Pancreas (tissue), 10 donors: ENCODE measurements around the gene ATP6V0E1. TPM values are rescaled to one million over a fixed set of nuclear protein-coding genes. Genes with fewer than 3 reads are reported as not detected.

Experiments
- ATAC-seq, 4 donors: fragments of 200-7000 bp; cut with Tn5 transposase; one replicate each; pipeline versions ENCODE4 v1.8.0 to v1.9.1; 2020; ENCODE audit warnings: mild to moderate bottlenecking in 4 of 4, moderate library complexity in 4 of 4
- DNase-seq, 6 donors: peaks; one replicate each; pipeline ENCODE4 v3.0.0-alpha.2; 2020
- FAIRE-seq: peaks from 2 replicates; lab custom pipeline; 2012; peaks lifted over from hg19 to GRCh38; lab: Jason Lieb, UNC
- H3K27ac ChIP-seq, 4 donors: fragments of 200-600 bp; sonication (generic); 1 replicate in 3 of 4; 2 replicates in 1 of 4; pipeline versions ENCODE4 v1.5.0 to v1.8.0; 2020
- H3K27me3 ChIP-seq, 4 donors: fragments of 200-600 bp; one replicate each; pipeline ENCODE4 v1.8.0; 2021
- H3K36me3 ChIP-seq, 3 donors: fragments of 200-600 bp; sonication (generic) in 1 of 3; one replicate each; pipeline versions ENCODE4 v1.5.0 to v1.8.0; 2020 to 2021
- H3K4me1 ChIP-seq, 3 donors: fragments of 200-600 bp; one replicate each; pipeline ENCODE4 v1.8.0; 2021
- H3K4me3 ChIP-seq, 4 donors: fragments of 200-600 bp; sonication (generic) in 2 of 4; one replicate each; pipeline versions ENCODE4 v1.5.0 to v1.8.0; 2020 to 2021
- H3K9me3 ChIP-seq, 4 donors: fragments of 200-600 bp; one replicate each; pipeline ENCODE4 v1.8.0; 2021
- WGBS, 2 donors: extraction: QIAGEN DNeasy Blood & Tissue Kit; methylation state at CpG; one replicate each; pipeline ENCODE4 v1.1.7; 2013; 5-methylcytosine and 5-hydroxymethylcytosine counted together
- intact Hi-C, 3 donors: fragments of 100-400 bp; cut with DNase I; formaldehyde crosslinking; loops; one replicate each; pipeline versions ENCODE4 v1.11.1 to v1.14.2; 2022
- polyA plus RNA-seq, 2 donors: library from polyadenylated mRNA; stranded (reverse); fragments of 200-250 nt; gene quantifications; one replicate each; pipeline ENCODE4 v1.2.3, GENCODE V29; 2013
- total RNA-seq, 6 donors: library from RNA; stranded (reverse); fragmentation: NEBNext Ultra II Directional in 4 of 6; extraction: Animal tissue kit (Norgen Biotek cat#: 25700) in 4 of 6; gene quantifications; one replicate each; pipeline versions ENCODE4 v1.2.1 to v1.2.4, GENCODE V29; 2021 to 2023
- TF ChIP-seq, protein P1 (sequence below), 4 donors: fragments of 200-600 bp; sonication (generic) in 3 of 4; IDR thresholded peaks; one replicate each; pipeline versions ENCODE4 v1.5.0 to v1.8.0; 2021; ENCODE audit warnings: antibody characterized with exemption in 4 of 4
- donor health status: healthy with polysubstance abuse.
- donor health status: DM: no; HTN: no; CAD: no; lungs with moderate emphysema.
- donor health status: DM: no; HTN: no; CAD: no.
- donor health status: control.
- donor health status: control.
- donor health status: Bipolar disorder and iron deficiency.
- donor health status: DM: yes; HTN: yes; CAD: no.
- donor health status: DM: no; HTN: no; CAD: no.
- donor health status: DM: no; HTN: no; CAD: no.
- donor health status: DM: yes; HTN: yes; CAD: no.

The ATP6V0E1 gene
- total and polyA plus RNA-seq, 8 donors, result 60.3 to 162 (median 89.7) TPM

- Histone ChIP-seq H3K4me1 (no peaks in the 10 kb centered on the region), H3K27me3 (no peaks in the 10 kb centered on the region), H3K9me3 (no peaks in the 10 kb centered on the region), H3K4me3 (no peak overlapping the region), H3K36me3 (peaks cover 0 to 8% (median 0%) of the 10 kb centered on the region in 3 donors), H3K27ac (no peak overlapping the region)
- TF ChIP-seq, protein P1, sequence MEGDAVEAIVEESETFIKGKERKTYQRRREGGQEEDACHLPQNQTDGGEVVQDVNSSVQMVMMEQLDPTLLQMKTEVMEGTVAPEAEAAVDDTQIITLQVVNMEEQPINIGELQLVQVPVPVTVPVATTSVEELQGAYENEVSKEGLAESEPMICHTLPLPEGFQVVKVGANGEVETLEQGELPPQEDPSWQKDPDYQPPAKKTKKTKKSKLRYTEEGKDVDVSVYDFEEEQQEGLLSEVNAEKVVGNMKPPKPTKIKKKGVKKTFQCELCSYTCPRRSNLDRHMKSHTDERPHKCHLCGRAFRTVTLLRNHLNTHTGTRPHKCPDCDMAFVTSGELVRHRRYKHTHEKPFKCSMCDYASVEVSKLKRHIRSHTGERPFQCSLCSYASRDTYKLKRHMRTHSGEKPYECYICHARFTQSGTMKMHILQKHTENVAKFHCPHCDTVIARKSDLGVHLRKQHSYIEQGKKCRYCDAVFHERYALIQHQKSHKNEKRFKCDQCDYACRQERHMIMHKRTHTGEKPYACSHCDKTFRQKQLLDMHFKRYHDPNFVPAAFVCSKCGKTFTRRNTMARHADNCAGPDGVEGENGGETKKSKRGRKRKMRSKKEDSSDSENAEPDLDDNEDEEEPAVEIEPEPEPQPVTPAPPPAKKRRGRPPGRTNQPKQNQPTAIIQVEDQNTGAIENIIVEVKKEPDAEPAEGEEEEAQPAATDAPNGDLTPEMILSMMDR (IDR thresholded peaks at IDR 0.05), result no peak
- no peak for FAIRE-seq
- intact Hi-C loops, result no loop called here
- 86% methylated on average over 5 of the region's 5 CpGs for WGBS, 2 donors
- no peak for DNase-seq
- ATAC-seq, result no peak
These were observed 11.0 kb upstream of the ATP6V0E1 start for GRCh38 chr5:172972552-172972951.

GRCh38 chr5:172973127-172973916 is 10.2 kb upstream of the ATP6V0E1 start:
- TF ChIP-seq, protein P1 (IDR thresholded peaks at IDR 0.05), result no peak
- FAIRE-seq (no peak), DNase-seq (no peak), ATAC-seq (no peak)
- H3K9me3 ChIP-seq, result no peaks in the 10 kb centered on the region
- intact Hi-C loops, result no loop called here
- no peaks in the 10 kb centered on the region for H3K27me3 ChIP-seq
- peaks cover 0 to 8% (median 0%) of the 10 kb centered on the region in 3 donors for H3K36me3 ChIP-seq
- H3K27ac ChIP-seq, result no peak overlapping the region
- no peak overlapping the region for H3K4me3 ChIP-seq
- H3K4me1 ChIP-seq, result no peaks in the 10 kb centered on the region
- WGBS, 2 donors, result 54 to 55% methylated on average over 3 of the region's 3 CpGs

GRCh38 chr5:172973931-172974330 is 9.6 kb upstream of the ATP6V0E1 start:
- no peak for DNase-seq
- 75 to 83% methylated on average over 8 of the region's 8 CpGs for WGBS, 2 donors
- H3K4me1 ChIP-seq, result no peaks in the 10 kb centered on the region

GRCh38 chr5:172975289-172975688 is 8.3 kb upstream of the ATP6V0E1 start:
- FAIRE-seq (no peak), ATAC-seq (no peak), DNase-seq (no peak)
- intact Hi-C loops, result no loop called here
- TF ChIP-seq, protein P1 (IDR thresholded peaks at IDR 0.05), result no peak
- H3K9me3 ChIP-seq, result no peaks in the 10 kb centered on the region
- H3K4me3 ChIP-seq, result no peak overlapping the region
- H3K4me1 ChIP-seq, result no peaks in the 10 kb centered on the region
- H3K27me3 ChIP-seq, result no peaks in the 10 kb centered on the region
- no peak overlapping the region for H3K27ac ChIP-seq
- H3K36me3 ChIP-seq, result no peaks in the 10 kb centered on the region
- 79 to 87% methylated on average over 11 of the region's 11 CpGs for WGBS, 2 donors

More at GRCh38 chr5:172973931-172974330, 9.6 kb upstream of the ATP6V0E1 start:
- FAIRE-seq (no peak), ATAC-seq (no peak)
- H3K36me3 ChIP-seq, result peaks cover 0 to 7% (median 0%) of the 10 kb centered on the region in 3 donors
- intact Hi-C loops, result no loop called here
- no peaks in the 10 kb centered on the region for H3K9me3 ChIP-seq
- no peaks in the 10 kb centered on the region for H3K27me3 ChIP-seq
- no peak overlapping the region for H3K27ac ChIP-seq
- TF ChIP-seq, protein P1 (IDR thresholded peaks at IDR 0.05), result no peak
- H3K4me3 ChIP-seq, result no peak overlapping the region

- no peak for FAIRE-seq
- DNase-seq, result no peak
- no peak overlapping the region for H3K27ac ChIP-seq
- H3K9me3 ChIP-seq, result no peaks in the 10 kb centered on the region
- TF ChIP-seq, protein P1 (IDR thresholded peaks at IDR 0.05), result no peak
- no peak for ATAC-seq
- no peaks in the 10 kb centered on the region for H3K27me3 ChIP-seq
- 83 to 92% methylated on average over 4 of the region's 4 CpGs for WGBS, 2 donors
- H3K4me1 ChIP-seq, result peaks cover 0 to 8% (median 0%) of the 10 kb centered on the region in 3 donors
- H3K4me3 ChIP-seq, result no peak overlapping the region
- intact Hi-C loops, result loop anchor here in 1 of 3 donors (10.0 kb wide), 1 partner anchor 225 kb away; no protein-coding TSS in a partner anchor
- H3K36me3 ChIP-seq, result no peaks in the 10 kb centered on the region
These were observed 3.8 kb upstream of the ATP6V0E1 start for GRCh38 chr5:172979778-172980177.
